VCaP (cell line): ENCODE measurements around the gene GTF2IRD2.
"Not testable (repeated sequence)": the region's sequence is repeated elsewhere in the genome, so short reads cannot be mapped to it uniquely, and the experiment has no call there.

Source experiments
- H3K27ac ChIP-seq: fragments of 450-650 bp; 2 replicates; pipeline ENCODE4 v1.5.1; 2017

The GTF2IRD2 gene

GRCh38 chr7:74788369-74789150, 62.8 kb downstream of the GTF2IRD2 start:
- H3K27ac ChIP-seq = not testable (repeated sequence)

GRCh38 chr7:74783595-74783994, 67.8 kb downstream of the GTF2IRD2 start:
- H3K27ac ChIP-seq = not testable (repeated sequence)

GRCh38 chr7:74781746-74782145, 69.7 kb downstream of the GTF2IRD2 start:
- not testable (repeated sequence) for H3K27ac ChIP-seq

GRCh38 chr7:74779053-74779452, 72.4 kb downstream of the GTF2IRD2 start:
- not testable (repeated sequence) for H3K27ac ChIP-seq

- H3K27ac ChIP-seq = not testable (repeated sequence)
Measured at GRCh38 chr7:74775111-74775510, 76.3 kb downstream of the GTF2IRD2 start.

- H3K27ac ChIP-seq = not testable (repeated sequence)
Measured at GRCh38 chr7:74773760-74774750, 77.3 kb downstream of the GTF2IRD2 start, which contains the start of gene NCF1. Gene NCF1 (plus strand): TSS chr7:74774011. CDS start chr7:74774032, 21 bp downstream.

- H3K27ac ChIP-seq = not testable (repeated sequence)
Measured at GRCh38 chr7:74772093-74772492, 79.3 kb downstream of the GTF2IRD2 start.

- H3K27ac ChIP-seq = not testable (repeated sequence)
Measured at GRCh38 chr7:74770062-74770461, 81.3 kb downstream of the GTF2IRD2 start.

GRCh38 chr7:74766991-74767390, 84.4 kb downstream of the GTF2IRD2 start:
- not testable (repeated sequence) for H3K27ac ChIP-seq

GRCh38 chr7:74766509-74766908, 84.9 kb downstream of the GTF2IRD2 start:
- H3K27ac ChIP-seq = not testable (repeated sequence)

- H3K27ac ChIP-seq = not testable (repeated sequence)
Measured at GRCh38 chr7:74765205-74765918, 86.0 kb downstream of the GTF2IRD2 start.

GRCh38 chr7:74758982-74759381, 92.4 kb downstream of the GTF2IRD2 start:
- H3K27ac ChIP-seq = not testable (repeated sequence)

- H3K27ac ChIP-seq = not testable (repeated sequence)
Measured at GRCh38 chr7:74758268-74758667, 93.1 kb downstream of the GTF2IRD2 start.

- H3K27ac ChIP-seq = not testable (repeated sequence)
Measured at GRCh38 chr7:74756673-74757072, 94.7 kb downstream of the GTF2IRD2 start.

- H3K27ac ChIP-seq = not testable (repeated sequence)
Measured at GRCh38 chr7:74753921-74754482, 97.4 kb downstream of the GTF2IRD2 start.
